NCI-H748 (cell line): ENCODE data around the gene ANKMY1.

Experiments
- DNase-seq: peaks from one replicate; lab custom pipeline; 2025; ENCODE audit not compliant: unreplicated experiment; lab: John Stamatoyannopoulos, UW

ANKMY1 gene

DNA sequence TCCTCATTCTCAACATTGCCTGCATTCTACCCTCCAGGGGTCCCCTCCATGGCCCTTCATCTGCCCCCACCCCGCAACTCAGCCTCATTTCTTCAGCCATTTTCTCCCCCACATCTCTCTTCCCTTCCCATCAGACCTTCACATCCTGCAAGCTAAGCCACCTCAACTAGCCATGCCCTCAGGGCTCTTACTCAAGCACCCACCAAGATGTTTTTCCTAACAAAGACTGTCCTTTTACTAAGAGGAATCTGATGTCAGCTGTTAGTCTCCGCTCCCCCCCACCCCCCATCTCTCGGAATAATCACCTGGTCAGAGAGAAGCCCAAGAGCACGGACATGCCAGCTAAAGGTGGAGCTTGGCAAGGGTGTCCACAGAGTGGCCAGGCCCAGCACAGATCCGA lies 24.0 kb upstream of the ANKMY1 start:
- DNase-seq, result no peak

DNA sequence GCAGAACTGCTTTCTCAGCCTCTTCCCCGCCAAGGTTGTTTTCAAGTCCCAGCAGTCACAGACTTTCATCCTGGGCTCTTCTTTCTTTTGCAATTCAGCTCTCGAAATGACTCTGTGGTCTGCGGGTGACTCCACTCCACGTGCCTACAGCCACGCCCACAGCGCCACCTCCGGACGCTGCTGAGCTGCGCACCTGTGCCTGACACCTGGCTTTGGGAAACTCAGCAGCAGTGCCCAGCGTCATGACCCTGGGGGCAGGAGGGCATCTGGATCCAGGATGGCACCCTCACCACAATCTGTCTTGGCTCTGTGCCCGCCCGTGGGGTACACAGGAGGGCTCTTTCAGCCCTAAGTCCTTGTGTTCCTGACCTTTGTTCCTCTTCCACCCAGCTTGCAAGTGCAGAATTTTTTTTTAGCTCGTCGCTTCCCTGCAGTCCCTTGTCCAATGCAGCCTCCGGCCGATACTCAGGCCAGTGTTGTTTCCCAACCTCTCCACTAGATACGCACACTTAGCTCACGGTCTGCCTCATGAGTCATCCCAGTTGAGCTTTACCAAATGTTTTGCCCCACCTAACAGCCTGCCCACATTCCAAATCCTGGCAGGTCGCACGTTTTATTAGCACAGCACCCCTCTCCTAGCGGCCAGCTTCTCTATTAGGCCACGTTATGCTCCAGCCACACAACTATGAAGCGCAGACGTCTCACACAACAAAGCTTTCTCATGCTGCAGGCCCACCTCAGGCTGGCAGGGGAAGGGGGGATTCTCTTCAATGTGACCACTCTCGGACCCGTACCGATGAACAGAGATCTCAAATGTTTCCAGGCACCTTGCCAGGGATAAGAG lies 22.2 kb upstream of the ANKMY1 start:
- DNase-seq, result peak; percentile 57

DNA sequence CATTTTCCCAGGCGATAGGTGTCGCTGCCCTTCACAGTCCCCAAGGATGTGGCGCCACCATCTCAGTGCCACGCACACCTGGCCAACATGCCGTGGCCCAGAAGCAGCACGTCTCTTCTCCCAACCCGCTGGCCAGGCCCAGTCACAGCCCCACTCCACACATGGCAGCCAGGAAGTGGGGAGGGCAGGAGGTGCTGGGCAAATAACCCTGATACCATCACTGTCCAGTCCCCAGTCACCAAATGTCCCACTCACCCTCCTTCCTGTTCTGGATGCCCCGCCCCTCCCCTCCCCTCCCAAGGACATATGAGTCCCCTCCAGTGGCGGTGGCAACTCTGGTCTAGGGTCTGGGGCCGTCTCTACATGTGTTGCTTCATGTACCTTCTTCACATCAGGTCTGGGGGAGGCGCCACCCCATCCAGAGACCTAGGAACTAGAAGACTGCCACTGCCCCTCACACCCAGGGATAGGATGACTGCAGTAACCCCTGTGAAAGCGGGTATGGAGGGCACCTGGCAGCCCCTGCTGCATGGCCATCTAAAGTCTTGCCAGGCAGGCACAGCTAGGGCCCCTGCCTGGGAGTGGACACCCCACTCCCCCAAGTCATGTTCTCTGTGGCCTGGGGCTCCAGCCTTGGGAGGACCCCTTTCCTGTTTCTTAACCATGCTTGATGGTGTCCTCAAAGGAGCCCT lies 21.4 kb upstream of the ANKMY1 start:
- DNase-seq, result no peak

DNA sequence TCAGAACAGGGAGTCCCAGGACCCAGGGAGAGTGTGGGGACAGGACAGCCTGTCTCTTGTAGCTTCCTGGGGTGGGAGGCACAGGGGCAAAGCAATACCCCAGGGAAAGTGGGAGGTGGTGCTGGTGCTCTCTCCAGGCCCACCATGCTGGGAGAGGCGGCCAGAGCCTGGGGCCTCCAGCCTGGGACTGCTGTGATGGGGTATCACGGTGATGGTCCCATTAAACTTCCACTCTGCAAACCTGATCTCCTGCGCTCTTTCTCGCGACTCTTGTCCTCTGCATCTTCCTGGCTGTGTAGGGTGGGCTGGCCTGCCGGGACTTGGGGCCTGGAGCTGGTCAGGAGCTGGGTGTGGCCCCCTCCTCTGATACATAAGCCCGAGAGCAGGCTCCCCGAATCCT lies 20.7 kb upstream of the ANKMY1 start:
- DNase-seq, result no peak

DNA sequence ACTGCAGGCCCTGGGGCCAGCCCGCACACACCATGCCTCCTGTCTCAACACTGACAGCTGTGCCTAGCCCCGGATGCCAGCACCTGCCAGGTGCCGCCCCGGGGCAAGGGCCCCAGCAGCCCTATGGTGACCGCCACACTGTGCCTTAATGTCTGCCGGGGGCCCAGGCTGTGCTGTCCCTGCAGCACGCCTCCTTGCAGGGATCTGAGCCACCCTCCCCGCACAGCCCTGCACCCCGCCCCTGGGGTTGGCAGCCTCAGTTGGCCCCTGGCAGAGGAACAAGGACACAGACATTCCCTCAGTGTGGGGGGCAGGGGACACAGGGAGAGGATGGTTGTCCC lies 20.3 kb upstream of the ANKMY1 start:
- no peak for DNase-seq

DNA sequence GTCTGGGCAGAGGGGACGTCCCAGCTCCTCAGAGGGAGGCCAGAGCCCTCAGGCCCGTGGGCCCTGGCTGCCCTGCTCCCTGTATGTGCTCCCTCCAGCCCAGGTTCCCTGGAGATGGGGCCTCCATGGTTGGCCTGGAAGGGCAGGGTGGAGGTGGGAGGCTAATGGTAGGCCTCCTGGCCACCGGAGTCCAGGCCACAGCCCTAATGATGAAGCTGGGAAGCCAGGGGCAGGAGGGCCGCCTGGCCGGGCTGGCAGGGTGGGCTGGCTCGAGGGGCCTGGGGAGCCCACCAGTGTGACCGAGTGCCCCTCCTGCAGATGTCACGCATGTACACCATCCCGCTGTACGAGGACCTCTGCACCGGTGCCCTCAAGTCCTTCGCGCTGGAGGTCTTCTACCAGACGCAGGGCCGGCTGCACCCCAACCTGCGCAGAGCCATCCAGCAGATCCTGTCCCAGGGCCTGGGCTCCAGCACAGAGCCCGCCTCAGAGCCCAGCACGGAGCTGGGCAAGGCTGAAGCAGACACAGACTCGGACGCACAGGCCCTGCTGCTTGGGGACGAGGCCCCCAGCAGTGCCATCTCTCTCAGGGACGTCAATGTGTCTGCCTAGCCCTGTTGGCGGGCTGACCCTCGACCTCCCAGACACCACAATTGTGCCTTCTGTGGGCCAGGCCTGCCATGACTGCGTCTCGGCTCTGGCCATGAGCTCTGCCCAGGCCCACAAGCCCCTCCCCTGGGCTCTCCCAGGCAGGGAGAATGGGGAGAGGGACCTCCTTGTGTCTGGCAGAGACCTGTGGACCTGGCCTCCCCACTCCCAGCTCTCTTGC lies 19.7 kb upstream of the ANKMY1 start:
- no peak for DNase-seq

DNA sequence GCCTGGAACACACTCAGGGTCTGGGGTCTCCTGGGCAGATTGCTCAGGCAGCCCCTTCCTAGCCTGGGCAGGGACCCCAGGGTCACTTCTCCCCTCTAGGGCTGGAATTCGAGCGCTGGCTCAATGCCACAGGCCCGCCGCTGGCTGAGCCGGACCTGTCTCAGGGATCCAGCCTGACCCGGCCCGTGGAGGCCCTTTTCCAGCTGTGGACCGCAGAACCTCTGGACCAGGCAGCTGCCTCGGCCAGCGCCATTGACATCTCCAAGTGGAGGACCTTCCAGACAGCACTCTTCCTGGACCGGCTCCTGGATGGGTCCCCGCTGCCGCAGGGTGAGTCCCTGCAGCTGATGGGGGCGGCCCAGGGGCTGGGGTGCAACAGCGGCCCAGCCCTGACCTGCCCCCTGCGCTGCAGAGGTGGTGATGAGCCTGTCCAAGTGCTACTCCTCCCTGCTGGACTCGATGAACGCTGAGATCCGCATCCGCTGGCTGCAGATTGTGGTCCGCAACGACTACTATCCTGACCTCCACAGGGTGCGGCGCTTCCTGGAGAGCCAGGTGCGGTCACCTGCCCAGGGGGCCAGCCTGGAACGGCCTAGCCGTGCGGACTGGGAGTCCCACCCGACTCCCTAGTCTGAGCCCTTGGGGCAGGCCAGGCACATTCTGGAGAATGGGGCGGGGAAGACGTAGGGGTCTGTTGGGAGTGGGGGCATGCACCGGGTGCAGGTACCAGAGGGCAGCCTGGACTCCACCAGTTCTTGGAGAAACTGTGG lies 18.8 kb upstream of the ANKMY1 start:
- DNase-seq, result no peak

DNA sequence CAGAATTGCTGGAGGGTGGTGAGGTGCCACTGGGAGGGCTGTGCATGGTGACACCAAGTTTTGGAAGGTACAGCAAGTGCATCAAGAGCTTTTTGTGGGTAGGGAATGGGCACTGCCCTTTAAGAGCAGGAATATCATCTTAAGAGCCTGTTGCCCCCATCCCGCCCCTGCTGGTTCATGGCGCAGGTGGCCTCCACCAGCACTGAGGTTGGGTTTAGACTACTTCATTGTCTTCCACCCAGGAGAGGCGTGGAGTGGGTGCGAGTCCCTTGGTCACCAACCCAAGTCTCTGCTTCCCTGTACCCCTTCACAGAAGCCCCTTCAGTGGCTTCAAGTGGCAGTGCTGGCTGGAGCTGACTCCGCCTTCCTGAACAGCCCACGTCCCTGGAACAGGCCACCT lies 18.2 kb upstream of the ANKMY1 start:
- DNase-seq, result no peak

DNA sequence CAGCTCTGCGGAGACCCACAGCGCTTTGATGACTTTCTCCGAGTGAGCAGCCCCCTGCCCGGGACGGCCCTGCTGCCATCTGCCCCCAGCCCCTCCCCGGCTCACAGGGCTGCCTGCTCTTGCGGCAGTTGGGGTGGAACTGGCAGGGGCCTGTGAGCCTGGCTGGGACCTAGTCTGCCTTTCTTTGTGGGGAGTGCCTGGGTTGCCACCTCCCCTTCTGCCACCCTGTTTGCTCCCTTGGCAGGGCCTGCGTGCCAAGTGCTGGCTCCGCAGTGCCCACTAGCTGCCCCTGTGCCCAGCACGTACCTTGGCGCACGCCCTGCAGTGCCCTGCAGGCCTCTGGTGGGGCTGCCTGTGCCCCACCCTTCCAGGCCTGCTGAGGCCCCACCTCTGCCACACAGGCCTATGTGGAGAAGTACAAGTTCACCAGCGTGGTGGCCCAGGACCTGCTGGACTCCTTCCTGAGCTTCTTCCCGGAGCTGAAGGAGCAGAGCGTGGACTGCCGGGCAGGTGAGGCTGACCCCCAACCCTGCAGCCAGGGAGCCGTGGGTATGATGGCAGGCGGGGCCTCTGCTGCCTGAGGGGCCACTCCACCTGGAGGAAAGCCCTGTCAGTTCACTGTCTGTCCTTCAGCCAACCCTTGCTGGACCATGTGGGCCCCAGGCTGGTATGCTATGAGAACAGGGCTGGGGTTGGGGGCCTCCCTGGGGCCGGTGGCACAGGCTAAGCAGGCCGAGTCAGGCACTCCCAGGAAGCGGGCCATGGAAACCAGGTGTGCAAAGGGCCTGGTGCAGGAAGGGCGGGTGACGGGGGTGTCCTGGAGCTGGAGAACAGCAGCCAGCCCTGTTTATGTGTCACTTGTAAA lies 17.5 kb upstream of the ANKMY1 start:
- DNase-seq, result no peak

DNA sequence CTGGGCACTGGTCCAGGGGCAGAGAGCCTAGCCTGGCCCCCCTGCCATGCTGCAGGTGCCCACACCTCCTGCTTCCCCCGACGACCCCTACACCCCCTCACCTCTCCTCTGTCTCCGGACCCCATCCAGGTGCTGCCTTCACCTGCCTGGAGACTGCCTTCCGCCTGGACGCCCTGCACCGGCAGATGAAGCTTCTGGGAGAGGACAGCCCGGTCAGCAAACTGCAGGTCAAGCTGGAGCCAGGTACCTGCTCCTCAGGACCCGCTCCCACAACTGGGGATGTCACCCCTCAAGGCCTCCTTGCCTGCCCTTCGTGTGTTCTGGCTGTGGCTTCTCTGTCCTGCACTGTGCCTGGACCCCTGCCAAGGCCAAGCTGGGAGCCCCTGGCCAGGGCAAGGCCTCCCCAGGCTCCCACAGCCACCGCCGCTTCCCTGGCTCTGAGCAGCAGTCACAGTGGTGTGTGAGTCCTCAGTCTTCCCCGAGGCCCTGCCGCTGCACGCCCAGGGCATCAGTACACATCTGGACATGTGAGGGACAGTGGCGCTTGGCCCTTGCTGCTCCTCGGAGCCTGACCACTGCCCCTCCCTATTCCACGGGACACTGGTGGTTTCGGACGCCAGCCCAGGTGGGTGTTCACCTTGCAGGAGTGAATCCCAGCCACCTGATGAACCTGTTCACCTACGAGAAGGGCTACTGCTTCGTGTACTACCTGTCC lies 16.8 kb upstream of the ANKMY1 start:
- no peak for DNase-seq

DNA sequence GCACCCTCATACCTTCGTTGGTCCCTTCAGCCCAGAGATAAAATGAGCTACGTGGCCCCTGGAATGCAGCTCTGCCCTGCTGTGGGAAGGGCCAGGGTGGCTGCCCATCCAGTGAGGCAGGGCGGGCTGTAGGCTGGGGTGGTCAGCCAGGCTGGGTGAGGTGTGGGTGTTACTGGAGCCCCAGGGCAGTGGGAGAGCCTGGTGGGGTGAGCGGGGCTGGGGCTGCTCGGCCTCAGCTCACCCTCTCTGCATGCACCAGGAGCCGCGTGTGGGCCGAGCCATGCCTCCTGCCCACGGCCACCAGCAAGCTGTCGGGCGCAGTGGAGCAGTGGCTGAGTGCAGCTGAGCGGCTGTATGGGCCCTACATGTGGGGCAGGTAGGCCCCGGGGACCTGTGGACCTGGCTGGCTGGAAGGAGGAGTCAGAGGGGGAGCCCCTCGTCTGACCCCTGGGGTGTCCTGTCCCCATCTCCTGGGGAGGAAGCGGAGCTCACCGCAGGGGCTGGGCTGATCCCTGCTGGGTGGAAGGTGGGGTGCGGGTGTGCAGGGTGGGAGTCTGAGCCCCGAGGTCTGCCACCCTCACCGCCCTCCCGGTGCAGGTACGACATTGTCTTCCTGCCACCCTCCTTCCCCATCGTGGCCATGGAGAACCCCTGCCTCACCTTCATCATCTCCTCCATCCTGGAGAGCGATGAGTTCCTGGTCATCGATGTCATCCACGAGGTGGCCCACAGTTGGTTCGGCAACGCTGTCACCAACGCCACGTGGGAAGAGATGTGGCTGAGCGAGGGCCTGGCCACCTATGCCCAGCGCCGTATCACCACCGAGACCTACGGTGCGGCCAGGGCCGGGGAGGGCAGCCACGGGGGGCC lies 16.0 kb upstream of the ANKMY1 start:
- DNase-seq, result no peak

DNA sequence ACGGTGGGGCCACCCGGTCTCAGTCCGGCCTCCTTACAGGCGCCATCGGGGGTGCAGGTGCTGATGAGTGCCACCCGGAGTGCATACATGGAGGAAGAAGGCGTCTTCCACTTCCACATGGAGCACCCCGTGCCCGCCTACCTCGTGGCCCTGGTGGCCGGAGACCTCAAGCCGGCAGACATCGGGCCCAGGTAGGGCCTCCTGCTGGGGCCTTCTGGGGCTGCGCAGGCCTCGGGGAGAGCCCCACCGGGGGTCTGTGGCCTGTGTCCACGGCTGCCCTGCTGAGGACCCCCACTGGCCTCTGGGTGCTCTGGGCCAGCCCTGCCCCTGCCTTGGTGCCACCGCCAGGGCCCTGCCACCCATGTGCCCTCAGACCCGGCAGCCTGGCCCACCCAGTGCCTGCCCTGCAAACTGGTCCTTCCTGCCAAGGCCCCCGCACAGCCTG lies 15.3 kb upstream of the ANKMY1 start:
- no peak for DNase-seq

DNA sequence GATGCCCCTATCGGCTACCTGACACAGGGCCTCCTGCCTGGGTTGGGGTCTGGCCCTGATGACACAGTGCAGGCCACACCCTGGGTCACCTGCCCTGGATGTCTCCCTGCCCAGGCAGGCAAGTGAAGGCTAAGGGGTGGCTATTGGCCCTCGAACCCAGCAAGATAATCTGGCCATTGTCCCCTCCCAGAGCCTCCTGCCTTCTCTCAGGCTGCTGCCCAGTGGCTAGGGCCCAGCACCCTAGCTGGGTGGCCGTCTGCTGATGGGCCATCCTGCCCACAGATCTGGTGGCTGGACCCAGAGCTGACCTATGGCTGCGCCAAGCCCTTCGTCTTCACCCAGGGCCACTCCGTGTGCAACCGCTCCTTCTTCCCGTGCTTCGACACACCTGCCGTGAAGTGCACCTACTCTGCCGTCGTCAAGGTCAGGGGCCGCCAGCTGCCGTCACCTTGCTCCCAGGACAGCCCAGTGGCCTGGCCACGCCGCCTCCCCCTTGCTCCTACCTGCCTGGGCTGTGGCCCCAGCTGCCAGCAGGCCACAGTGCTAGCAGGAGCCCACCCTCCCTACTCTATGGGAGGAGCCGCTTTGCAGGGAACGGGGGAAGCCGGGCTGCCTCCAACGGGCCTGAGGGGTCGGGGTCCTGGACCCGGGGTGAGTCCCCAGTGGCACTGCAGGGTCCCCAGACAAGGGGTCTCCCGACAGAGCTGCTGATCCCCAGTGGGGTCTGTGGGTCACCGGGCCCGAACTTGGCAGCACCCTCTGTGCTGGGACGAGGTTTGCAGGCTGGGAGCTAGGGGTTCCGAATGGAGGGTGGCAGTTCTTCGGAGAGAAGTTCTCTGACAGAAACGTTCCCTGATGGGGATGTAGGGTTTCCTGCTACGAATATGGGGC lies 14.6 kb upstream of the ANKMY1 start:
- no peak for DNase-seq

DNA sequence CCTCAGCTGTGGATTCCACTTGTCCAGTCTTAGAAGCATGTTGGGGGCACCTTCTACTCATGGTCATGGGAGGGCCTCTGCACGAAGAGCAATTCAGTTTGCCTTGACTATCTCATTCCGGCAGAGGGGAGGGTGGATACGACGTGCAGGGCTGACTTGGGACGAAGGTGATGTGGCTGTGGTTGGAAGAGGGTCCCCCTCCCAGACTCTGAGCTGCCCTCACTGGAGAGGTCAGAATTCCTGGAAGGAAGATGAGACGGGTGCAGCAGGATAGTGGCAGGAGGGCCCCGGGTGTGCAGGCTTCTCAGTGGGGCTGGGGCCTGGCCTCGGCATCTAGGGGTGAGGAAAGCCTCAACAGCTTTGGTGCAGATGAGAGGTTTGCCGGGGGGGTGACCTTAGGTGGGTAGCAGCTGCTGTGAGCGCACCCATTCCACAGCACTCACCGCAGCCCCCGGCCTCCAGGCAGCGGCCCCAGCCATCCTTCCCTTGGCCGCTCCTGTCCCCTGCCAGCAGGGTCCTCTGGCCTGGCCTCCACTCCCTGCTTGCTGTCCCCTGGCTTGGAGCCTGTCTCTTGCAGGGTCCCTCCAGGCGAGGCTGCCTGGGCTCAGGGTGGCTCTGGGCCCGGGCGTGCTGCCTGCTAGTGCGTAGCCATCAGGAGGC lies 13.7 kb upstream of the ANKMY1 start:
- no peak for DNase-seq

DNA sequence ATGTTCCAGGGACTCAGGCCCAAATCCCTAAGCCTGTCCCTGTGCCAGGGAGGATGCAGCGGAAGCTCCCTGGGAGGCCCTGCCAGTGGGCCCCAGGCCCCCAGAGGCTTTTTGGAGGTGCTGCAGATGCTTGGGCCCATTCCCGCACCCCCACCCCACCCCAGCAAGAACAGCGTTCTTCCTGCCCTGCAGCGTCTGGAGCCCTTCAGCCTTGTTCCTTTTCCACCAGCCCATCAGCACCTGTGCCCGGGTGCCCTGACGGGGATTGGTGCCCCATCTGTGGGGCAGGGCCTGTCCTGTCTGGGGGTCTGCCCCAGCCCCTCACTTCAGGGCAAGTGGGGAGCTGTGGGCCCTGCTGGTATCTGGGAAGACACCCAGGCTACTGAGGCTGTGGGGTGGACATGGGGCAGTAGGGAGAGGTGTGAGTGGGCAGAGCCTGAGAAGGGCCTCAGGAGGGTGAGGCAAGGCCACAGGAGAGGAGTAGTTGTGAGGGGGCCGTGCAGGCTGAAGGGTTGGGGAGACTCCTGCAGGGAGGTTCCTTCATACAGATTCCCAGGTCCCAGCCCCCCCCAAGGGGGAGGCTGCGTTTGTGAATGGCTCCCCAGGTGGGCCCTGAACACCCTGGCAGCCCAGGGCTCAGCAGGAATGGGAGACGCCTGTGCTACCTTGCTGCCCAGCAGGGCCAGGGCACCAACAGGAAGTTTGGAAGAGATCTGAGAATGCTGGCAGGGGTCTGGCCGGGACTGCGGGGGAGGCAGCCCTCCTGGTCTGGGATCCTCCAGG lies 12.9 kb upstream of the ANKMY1 start:
- DNase-seq, result no peak

DNA sequence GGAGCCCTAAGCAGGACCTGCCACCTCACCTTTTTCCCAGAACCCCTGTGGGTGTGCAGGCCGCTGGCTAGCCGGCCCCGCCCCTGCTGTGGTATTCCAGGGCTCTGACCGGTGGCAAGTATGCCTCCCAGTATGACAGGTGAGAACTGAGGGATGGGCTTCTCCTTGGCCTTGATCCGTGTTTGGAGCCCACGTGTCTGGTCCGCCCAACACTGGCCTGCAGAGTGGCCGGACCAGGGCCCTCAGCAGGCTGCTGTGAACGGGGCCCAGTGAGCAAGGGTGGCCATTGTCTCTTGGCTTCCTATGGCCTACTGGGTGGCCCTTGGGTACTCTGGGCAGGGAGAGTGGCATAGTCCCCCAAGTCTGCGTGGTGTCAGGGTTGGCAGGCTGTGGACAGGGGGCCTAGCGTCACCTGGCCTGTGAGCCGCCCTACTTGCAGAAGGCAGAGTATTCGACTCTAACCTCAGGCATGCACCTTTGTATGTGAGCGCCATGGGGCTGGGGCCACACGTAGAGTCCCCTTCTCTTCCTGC lies 12.3 kb upstream of the ANKMY1 start:
- DNase-seq, result no peak
